ENCODE measurements around the gene ATXN3L.

The ATXN3L gene

DNA sequence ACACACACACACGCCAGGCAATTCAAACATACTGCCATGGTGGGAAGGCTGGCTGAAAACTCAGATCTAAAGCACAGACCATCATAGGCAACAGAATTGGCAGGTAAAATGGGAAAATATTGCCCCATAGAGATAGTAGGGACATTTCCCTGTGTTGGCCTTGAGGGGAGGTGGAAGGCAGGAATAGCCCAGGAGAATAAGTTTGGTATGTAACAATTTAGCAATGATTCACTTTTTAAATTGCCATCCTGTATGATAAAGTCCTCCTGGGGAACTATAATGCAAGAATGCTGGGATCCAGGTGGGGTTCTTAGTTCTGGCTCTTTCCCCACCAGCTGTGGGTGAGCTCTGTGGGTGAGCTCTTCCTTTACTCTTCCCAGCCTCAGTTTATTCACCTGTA lies 51.0 kb downstream of the ATXN3L start:
- DNase-seq (ENCODE audit: low read depth, low spot score), result no peak

All from smooth muscle cell of the brain vasculature (primary cell).